HEK293T (cell line): ENCODE results near the gene HADH.

ENCODE experiments used
- ARNT ChIP-seq: fragments of 450-650 bp; IDR thresholded peaks from 2 replicates; pipeline ENCODE4 v1.6.1; 2017; ENCODE audit warnings: mild to moderate bottlenecking
- BHLHE40 ChIP-seq: fragments of 450-650 bp; IDR thresholded peaks from 2 replicates; pipeline ENCODE4 v1.6.1; 2016; ENCODE audit warnings: mild to moderate bottlenecking, moderate library complexity, borderline replicate concordance
- ELF4 ChIP-seq: fragments of 450-650 bp; IDR thresholded peaks from 2 replicates; pipeline ENCODE4 v1.6.1; 2017; ENCODE audit warnings: antibody characterized with exemption
- FOXA1 ChIP-seq: fragments of 450-650 bp; IDR thresholded peaks from 2 replicates; pipeline ENCODE4 v1.6.1; 2016; ENCODE audit warnings: mild to moderate bottlenecking
- FOXK2 ChIP-seq: fragments of 450-650 bp; IDR thresholded peaks from 2 replicates; pipeline ENCODE4 v1.6.1; 2016; ENCODE audit warnings: mild to moderate bottlenecking
- FOXM1 ChIP-seq: fragments of 450-650 bp; IDR thresholded peaks from 2 replicates; pipeline ENCODE4 v1.6.1; 2017; ENCODE audit warnings: mild to moderate bottlenecking, borderline replicate concordance
- PKNOX1 ChIP-seq: fragments of 450-650 bp; IDR thresholded peaks from 2 replicates; pipeline ENCODE4 v1.6.1; 2016
- SP1 ChIP-seq: fragments of 450-650 bp; IDR thresholded peaks from 2 replicates; pipeline ENCODE4 v1.6.1; 2017
- SUZ12 ChIP-seq: fragments of 450-650 bp; IDR thresholded peaks from 2 replicates; pipeline ENCODE4 v1.6.1; 2016; ENCODE audit warnings: mild to moderate bottlenecking
- TARDBP ChIP-seq: fragments of 450-650 bp; IDR thresholded peaks from 2 replicates; pipeline ENCODE4 v1.6.1; 2016

- TF ChIP-seq SUZ12 (no peak), BHLHE40 (no peak), TARDBP (no peak), SP1 (no peak), FOXM1 (no peak), FOXA1 (no peak), FOXK2 (no peak), PKNOX1 (no peak), ELF4 (no peak), ARNT (no peak)
Measured at GRCh38 chr4:107951551-107951950, 38.1 kb upstream of the HADH start.
